GM12892 (cell line): Measurements from ENCODE around the gene ZKSCAN5.
"Not testable (repeated sequence)": the region's sequence is repeated elsewhere in the genome, so short reads cannot be mapped to it uniquely, and the experiment has no call there.

Source experiments
- DNase-seq: peaks from one replicate; pipeline ENCODE4 v3.0.0; 2011; ENCODE audit not compliant: insufficient read length
- FAIRE-seq: peaks from 2 replicates; lab custom pipeline; 2011; peaks lifted over from hg19 to GRCh38; lab: Jason Lieb, UNC
- POLR2A ChIP-seq: IDR thresholded peaks from 2 replicates; pipeline ENCODE4 v1.6.1; 2011; ENCODE audit warnings: low read depth, low read length, control low read depth
- POLR2AphosphoS5 ChIP-seq: IDR thresholded peaks from 2 replicates; pipeline ENCODE4 v1.6.1; 2011; ENCODE audit warnings: low read depth, low read length, control low read depth
- TAF1 ChIP-seq: IDR thresholded peaks from 2 replicates; pipeline ENCODE4 v1.6.1; 2011; ENCODE audit warnings: low read depth, mild to moderate bottlenecking, control low read depth, low read length, borderline replicate concordance

Gene ZKSCAN5

GRCh38 chr7:99499721-99500636, 4.5 kb upstream of the ZKSCAN5 start, which contains the start of gene ZNF394:
TSS of gene ZNF394 (minus strand) at chr7:99500281. CDS start at chr7:99500093, 188 bp downstream.
- DNase-seq (peak; percentile 84), FAIRE-seq (peak; percentile 81)
- TF ChIP-seq POLR2AphosphoS5 (peak; percentile 95), POLR2A (peak; percentile 95), TAF1 (peak; percentile 87)

DNA sequence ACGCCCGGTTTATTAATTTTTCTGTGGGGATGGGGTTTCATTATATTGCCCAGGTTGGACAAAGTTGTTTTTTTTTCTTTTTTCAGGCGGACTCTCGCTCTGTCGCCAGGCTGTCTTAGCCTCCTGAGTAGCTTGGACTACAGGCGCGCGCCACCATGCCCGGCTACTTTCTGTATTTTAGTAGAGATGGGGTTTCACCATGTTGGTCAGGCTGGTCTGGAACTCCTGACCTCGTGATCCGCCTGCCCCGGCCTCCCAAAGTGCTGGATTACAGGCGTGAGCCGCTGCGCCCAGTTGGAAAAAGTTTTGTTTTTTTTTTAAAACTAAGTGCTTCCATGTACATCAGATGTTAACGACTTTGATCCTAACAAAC, 3.8 kb upstream of the ZKSCAN5 start:
- FAIRE-seq (no peak), DNase-seq (no peak)
- TF ChIP-seq POLR2A = no peak
- TF ChIP-seq TAF1 = no peak
- TF ChIP-seq POLR2AphosphoS5 = no peak

- DNase-seq, FAIRE-seq: not testable (repeated sequence)
Observed at GRCh38 chr7:99501236-99501635, 3.2 kb upstream of the ZKSCAN5 start.

GRCh38 chr7:99504281-99504602, 220 bp upstream of the ZKSCAN5 start:
- DNase-seq = peak; percentile 94
- TF ChIP-seq POLR2A (no peak), TAF1 (no peak), POLR2AphosphoS5 (no peak; the same call in 1 of the 2 replicates)
- no peak for FAIRE-seq

- DNase-seq (no peak), FAIRE-seq (no peak)
- TF ChIP-seq POLR2AphosphoS5 (no peak), POLR2A (no peak), TAF1 (no peak)
Observed at GRCh38 chr7:99505324-99505662, 831 bp downstream of the ZKSCAN5 start.

- FAIRE-seq (peak; percentile 61), DNase-seq (no peak)
- no peak for TF ChIP-seq POLR2A
- TF ChIP-seq POLR2AphosphoS5 = no peak
- TF ChIP-seq TAF1 = no peak
Observed at GRCh38 chr7:99514050-99514449, 9.6 kb downstream of the ZKSCAN5 start.

- no peak for DNase-seq
- no peak for FAIRE-seq
- no peak for TF ChIP-seq POLR2AphosphoS5
- TF ChIP-seq TAF1 = no peak
- no peak for TF ChIP-seq POLR2A
Observed at GRCh38 chr7:99521399-99521798, 16.9 kb downstream of the ZKSCAN5 start.

GRCh38 chr7:99525713-99526440, 21.4 kb downstream of the ZKSCAN5 start:
- DNase-seq (no peak), FAIRE-seq (no peak)
- TF ChIP-seq POLR2AphosphoS5 = no peak
- no peak for TF ChIP-seq POLR2A
- TF ChIP-seq TAF1 = no peak

GRCh38 chr7:99531354-99531765, 26.9 kb downstream of the ZKSCAN5 start:
- DNase-seq = no peak
- TF ChIP-seq POLR2A (no peak), TAF1 (no peak), POLR2AphosphoS5 (no peak)
- no peak for FAIRE-seq

GRCh38 chr7:99535667-99536066, 31.2 kb downstream of the ZKSCAN5 start:
- DNase-seq = no peak
- TF ChIP-seq TAF1 (no peak), POLR2A (no peak), POLR2AphosphoS5 (no peak)
- no peak for FAIRE-seq

GRCh38 chr7:99539213-99539811, 34.9 kb downstream of the ZKSCAN5 start:
- FAIRE-seq (no peak), DNase-seq (no peak)

GRCh38 chr7:99540542-99540941, 36.1 kb downstream of the ZKSCAN5 start:
- no peak for DNase-seq
- TF ChIP-seq POLR2A = no peak
- TF ChIP-seq POLR2AphosphoS5 = no peak
- no peak for TF ChIP-seq TAF1
- FAIRE-seq = no peak

More at GRCh38 chr7:99539213-99539811, 34.9 kb downstream of the ZKSCAN5 start:
- TF ChIP-seq POLR2AphosphoS5 = no peak
- TF ChIP-seq POLR2A = no peak
- TF ChIP-seq TAF1 = no peak

- DNase-seq = no peak
- TF ChIP-seq POLR2A = no peak
- no peak for TF ChIP-seq TAF1
- no peak for TF ChIP-seq POLR2AphosphoS5
- no peak for FAIRE-seq
Observed at GRCh38 chr7:99541212-99541611, 36.8 kb downstream of the ZKSCAN5 start.
